Hepatocyte (in vitro differentiated cells): ENCODE results near the gene PACRG. TPM values are rescaled to one million over a fixed set of nuclear protein-coding genes. Genes with fewer than 3 reads are reported as not detected.

Source experiments
- DNase-seq: peaks from one replicate; pipeline ENCODE4 v3.0.0-alpha.2; 2016; ENCODE audit warnings: low spot score
- H2AFZ ChIP-seq: fragments of 200-600 bp; sonication (generic); 2 replicates; pipeline ENCODE4 v1.6.0; 2016; ENCODE audit warnings: antibody characterized with exemption, mild to moderate bottlenecking
- H3K27ac ChIP-seq: fragments of 200-600 bp; sonication (generic); 2 replicates; pipeline ENCODE4 v1.5.1; 2016; ENCODE audit warnings: mild to moderate bottlenecking
- H3K27me3 ChIP-seq: fragments of 200-600 bp; sonication (generic); 2 replicates; pipeline ENCODE4 v1.6.1; 2016
- H3K36me3 ChIP-seq: fragments of 200-600 bp; sonication (generic); replicated peaks from 2 replicates; pipeline ENCODE4 v1.5.1; 2016; ENCODE audit warnings: low read depth; ENCODE audit not compliant: insufficient read depth
- H3K4me1 ChIP-seq: fragments of 200-600 bp; sonication (generic); 2 replicates; pipeline ENCODE4 v1.5.1; 2016; ENCODE audit warnings: mild to moderate bottlenecking, moderate library complexity; ENCODE audit not compliant: insufficient read depth
- H3K4me2 ChIP-seq: fragments of 200-600 bp; sonication (generic); 2 replicates; pipeline ENCODE4 v1.6.0; 2016
- H3K4me3 ChIP-seq: fragments of 200-600 bp; sonication (generic); 2 replicates; pipeline ENCODE4 v1.5.1; 2016; ENCODE audit warnings: mild to moderate bottlenecking
- H3K79me2 ChIP-seq: fragments of 200-600 bp; sonication (generic); 2 replicates; pipeline ENCODE4 v1.6.0; 2017; ENCODE audit warnings: mild to moderate bottlenecking
- H3K9me2 ChIP-seq: fragments of 200-600 bp; sonication (generic); replicated peaks from 2 replicates; pipeline ENCODE4 v1.6.0; 2017; ENCODE audit warnings: mild to moderate bottlenecking; ENCODE audit not compliant: insufficient read depth
- H3K9me3 ChIP-seq: fragments of 200-600 bp; sonication (generic); 2 replicates; pipeline ENCODE4 v1.5.1; 2016; ENCODE audit warnings: low read depth, mild to moderate bottlenecking
- H4K20me1 ChIP-seq: fragments of 200-600 bp; sonication (generic); 2 replicates; pipeline ENCODE4 v1.6.0; 2016; ENCODE audit warnings: mild to moderate bottlenecking; ENCODE audit not compliant: insufficient read depth, poor library complexity, severe bottlenecking
- EZH2 ChIP-seq: fragments of 200-600 bp; sonication (generic); IDR thresholded peaks from 2 replicates; pipeline ENCODE4 v1.6.1; 2016; ENCODE audit warnings: antibody characterized with exemption, mild to moderate bottlenecking, borderline replicate concordance
- EZH2phosphoT487 ChIP-seq: fragments of 200-600 bp; sonication (generic); IDR thresholded peaks from one replicate; pipeline ENCODE4 v1.6.1; 2018; ENCODE audit warnings: antibody characterized with exemption, mild to moderate bottlenecking, low read depth, moderate library complexity; ENCODE audit not compliant: unreplicated experiment, severe bottlenecking
- WGBS: methylation state at CpG from one replicate; pipeline ENCODE4 v1.1.6; 2016; ENCODE audit warnings: low lambda C conversion rate; ENCODE audit errors: missing lambda C conversion rate; 5-methylcytosine and 5-hydroxymethylcytosine counted together
- polyA plus RNA-seq: library from polyadenylated mRNA; unstranded; fragments of >200 nt; fragmentation: Nextera tagmentation; extraction: Ambion mirVana; gene quantifications from 2 replicates; pipeline ENCODE4 v1.2.1, GENCODE V29; 2016
- total RNA-seq: library from RNA; depleted of rRNA; stranded (reverse); fragments of >200 nt; gene quantifications from 2 replicates; pipeline ENCODE4 v1.2.3, GENCODE V29; 2014
- TF ChIP-seq, protein P1 (sequence below): fragments of 200-600 bp; sonication (generic); IDR thresholded peaks from 2 replicates; pipeline ENCODE4 v1.5.1; 2016; ENCODE audit warnings: antibody characterized with exemption, mild to moderate bottlenecking; ENCODE audit not compliant: poor library complexity

Gene PACRG
- total and polyA plus RNA-seq, 2 experiments from 2014 or later: 0.91 to 2.6 TPM

GRCh38 chr6:163342571-163343539 is 615.1 kb downstream of the PACRG start:
- TF ChIP-seq EZH2 (no peak), EZH2phosphoT487 (no peak)
- TF ChIP-seq, protein P1, sequence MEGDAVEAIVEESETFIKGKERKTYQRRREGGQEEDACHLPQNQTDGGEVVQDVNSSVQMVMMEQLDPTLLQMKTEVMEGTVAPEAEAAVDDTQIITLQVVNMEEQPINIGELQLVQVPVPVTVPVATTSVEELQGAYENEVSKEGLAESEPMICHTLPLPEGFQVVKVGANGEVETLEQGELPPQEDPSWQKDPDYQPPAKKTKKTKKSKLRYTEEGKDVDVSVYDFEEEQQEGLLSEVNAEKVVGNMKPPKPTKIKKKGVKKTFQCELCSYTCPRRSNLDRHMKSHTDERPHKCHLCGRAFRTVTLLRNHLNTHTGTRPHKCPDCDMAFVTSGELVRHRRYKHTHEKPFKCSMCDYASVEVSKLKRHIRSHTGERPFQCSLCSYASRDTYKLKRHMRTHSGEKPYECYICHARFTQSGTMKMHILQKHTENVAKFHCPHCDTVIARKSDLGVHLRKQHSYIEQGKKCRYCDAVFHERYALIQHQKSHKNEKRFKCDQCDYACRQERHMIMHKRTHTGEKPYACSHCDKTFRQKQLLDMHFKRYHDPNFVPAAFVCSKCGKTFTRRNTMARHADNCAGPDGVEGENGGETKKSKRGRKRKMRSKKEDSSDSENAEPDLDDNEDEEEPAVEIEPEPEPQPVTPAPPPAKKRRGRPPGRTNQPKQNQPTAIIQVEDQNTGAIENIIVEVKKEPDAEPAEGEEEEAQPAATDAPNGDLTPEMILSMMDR: no peak
- Histone ChIP-seq H3K36me3 (no peaks in the 10 kb centered on the region), H4K20me1 (no peaks in the 10 kb centered on the region), H3K4me1 (no peaks in the 10 kb centered on the region), H3K27ac (no peak overlapping the region), H3K4me3 (no peak overlapping the region), H3K27me3 (no peaks in the 10 kb centered on the region), H2AFZ (no peak overlapping the region), H3K9me2 (no peaks in the 10 kb centered on the region), H3K4me2 (no peak overlapping the region), H3K9me3 (no peaks in the 10 kb centered on the region), H3K79me2 (no peaks in the 10 kb centered on the region)
- DNase-seq: no peak
- 82% methylated on average over 24 of the region's 24 CpGs for WGBS

GRCh38 chr6:163343609-163344008 is 615.8 kb downstream of the PACRG start:
- H3K36me3 ChIP-seq: no peaks in the 10 kb centered on the region
- no peak overlapping the region for H2AFZ ChIP-seq
- DNase-seq: no peak
- no peak overlapping the region for H3K27ac ChIP-seq
- H3K9me2 ChIP-seq: no peaks in the 10 kb centered on the region
- no peaks in the 10 kb centered on the region for H3K27me3 ChIP-seq
- 94% methylated on average over 8 of the region's 8 CpGs for WGBS
- H3K4me3 ChIP-seq: no peak overlapping the region
- no peaks in the 10 kb centered on the region for H4K20me1 ChIP-seq
- no peaks in the 10 kb centered on the region for H3K4me1 ChIP-seq
- H3K9me3 ChIP-seq: no peaks in the 10 kb centered on the region
- no peaks in the 10 kb centered on the region for H3K79me2 ChIP-seq
- TF ChIP-seq, protein P1: no peak
- TF ChIP-seq EZH2phosphoT487 (no peak), EZH2 (no peak)
- no peak overlapping the region for H3K4me2 ChIP-seq

- no peak for DNase-seq
- H3K27me3 ChIP-seq: no peaks in the 10 kb centered on the region
- H4K20me1 ChIP-seq: no peaks in the 10 kb centered on the region
- H3K79me2 ChIP-seq: no peaks in the 10 kb centered on the region
- H3K36me3 ChIP-seq: no peaks in the 10 kb centered on the region
- H3K27ac ChIP-seq: no peak overlapping the region
- H2AFZ ChIP-seq: no peak overlapping the region
- no peaks in the 10 kb centered on the region for H3K9me2 ChIP-seq
- no peaks in the 10 kb centered on the region for H3K9me3 ChIP-seq
- no peaks in the 10 kb centered on the region for H3K4me1 ChIP-seq
- TF ChIP-seq EZH2phosphoT487: no peak
- no peak for TF ChIP-seq EZH2
- TF ChIP-seq, protein P1: no peak
- H3K4me2 ChIP-seq: no peak overlapping the region
- H3K4me3 ChIP-seq: no peak overlapping the region
- 87% methylated on average over 8 of the region's 8 CpGs for WGBS
These were observed 616.6 kb downstream of the PACRG start for GRCh38 chr6:163344411-163344810.
